Skin of body (tissue), 2 donors: ENCODE results near the gene PPP1R13B. TPM values are rescaled to one million over a fixed set of nuclear protein-coding genes. Genes with fewer than 3 reads are reported as not detected.
A peak's percentile ranks its signal among the peaks of the same experiment; 100 is the strongest.
"Not testable (repeated sequence)": the region's sequence is repeated elsewhere in the genome, so short reads cannot be mapped to it uniquely, and the experiment has no call there.

Experiments
- DNase-seq: peaks from one replicate; lab custom pipeline; 2025; lab: John Stamatoyannopoulos, UW
- total RNA-seq: library from RNA; depleted of rRNA; stranded (reverse); fragments of >200 nt; gene quantifications from one replicate; pipeline ENCODE4 v1.2.3, GENCODE V29; 2014

The PPP1R13B gene
- total RNA-seq, 1 donor from 2014 or later: 18.1 TPM

GRCh38 chr14:103702497-103703432 lies 144.6 kb downstream of the PPP1R13B start:
- no peak for DNase-seq

- no peak for DNase-seq
Observed at GRCh38 chr14:103702095-103702494, 145.3 kb downstream of the PPP1R13B start.

GRCh38 chr14:103700753-103701490 lies 146.5 kb downstream of the PPP1R13B start:
- DNase-seq: no peak

- no peak for DNase-seq
Observed at GRCh38 chr14:103699901-103700752, 147.2 kb downstream of the PPP1R13B start.

- DNase-seq: no peak
Observed at GRCh38 chr14:103699261-103699661, 148.1 kb downstream of the PPP1R13B start.

GRCh38 chr14:103698380-103699260 lies 148.8 kb downstream of the PPP1R13B start:
- DNase-seq: no peak

- no peak for DNase-seq
Observed at GRCh38 chr14:103697603-103698379, 149.6 kb downstream of the PPP1R13B start.

- no peak for DNase-seq
Observed at GRCh38 chr14:103697206-103697602, 150.2 kb downstream of the PPP1R13B start.

- DNase-seq: peak; percentile 86
Observed at GRCh38 chr14:103696466-103697071, 150.8 kb downstream of the PPP1R13B start.

- DNase-seq: no peak
Observed at GRCh38 chr14:103696070-103696402, 151.3 kb downstream of the PPP1R13B start.

- DNase-seq: no peak
Observed at GRCh38 chr14:103695296-103696069, 151.9 kb downstream of the PPP1R13B start.

- no peak for DNase-seq
Observed at GRCh38 chr14:103694572-103695026, 152.8 kb downstream of the PPP1R13B start.

- no peak for DNase-seq
Observed at GRCh38 chr14:103693515-103693914, 153.9 kb downstream of the PPP1R13B start.

GRCh38 chr14:103692871-103693270 lies 154.5 kb downstream of the PPP1R13B start:
- no peak for DNase-seq

GRCh38 chr14:103692159-103692558 lies 155.2 kb downstream of the PPP1R13B start:
- no peak for DNase-seq

GRCh38 chr14:103691655-103692054 lies 155.7 kb downstream of the PPP1R13B start:
- DNase-seq: not testable (repeated sequence)

- DNase-seq: no peak
Observed at GRCh38 chr14:103690332-103690731, 157.0 kb downstream of the PPP1R13B start.
